Jurkat, Clone E6-1 (cell line): ENCODE results near the gene MAG.
A peak's percentile ranks its signal among the peaks of the same experiment; 100 is the strongest.

Experiments used
- DNase-seq: peaks from one replicate; pipeline ENCODE4 v3.0.0-alpha.2; 2011; ENCODE audit warnings: low read depth, low spot score
- H3K4me3 ChIP-seq: 2 replicates; pipeline ENCODE4 v1.5.1; 2011; ENCODE audit warnings: mild to moderate bottlenecking, low read length, control low read depth, moderate library complexity

MAG gene

GRCh38 chr19:35310331-35310730, 18.4 kb downstream of the MAG start:
- no peak overlapping the region for H3K4me3 ChIP-seq
- DNase-seq, result peak; percentile 65

GRCh38 chr19:35310811-35311465, 19.0 kb downstream of the MAG start:
- no peak overlapping the region for H3K4me3 ChIP-seq
- DNase-seq, result no peak

GRCh38 chr19:35311901-35312665, 20.1 kb downstream of the MAG start:
- no peak overlapping the region for H3K4me3 ChIP-seq
- DNase-seq, result no peak

GRCh38 chr19:35313587-35313986, 21.6 kb downstream of the MAG start:
- H3K4me3 ChIP-seq, result no peak overlapping the region
- no peak for DNase-seq

- no peak overlapping the region for H3K4me3 ChIP-seq
- no peak for DNase-seq
Measured at GRCh38 chr19:35314031-35314430, 22.1 kb downstream of the MAG start.

GRCh38 chr19:35314858-35315470, 23.0 kb downstream of the MAG start:
- H3K4me3 ChIP-seq, result no peak overlapping the region

GRCh38 chr19:35315883-35316282, 23.9 kb downstream of the MAG start:
- H3K4me3 ChIP-seq, result no peak overlapping the region
- DNase-seq, result no peak

More at GRCh38 chr19:35314858-35315470, 23.0 kb downstream of the MAG start:
- DNase-seq, result no peak

GRCh38 chr19:35316560-35316959, 24.6 kb downstream of the MAG start:
- DNase-seq, result no peak
- H3K4me3 ChIP-seq, result no peak overlapping the region

GRCh38 chr19:35317464-35318043, 25.6 kb downstream of the MAG start:
- DNase-seq, result no peak
- no peak overlapping the region for H3K4me3 ChIP-seq

- DNase-seq, result no peak
- H3K4me3 ChIP-seq, result no peak overlapping the region
Measured at GRCh38 chr19:35318679-35319448, 26.9 kb downstream of the MAG start.

- no peak overlapping the region for H3K4me3 ChIP-seq
- DNase-seq, result no peak
Measured at GRCh38 chr19:35320065-35320713, 28.2 kb downstream of the MAG start.

- no peak for DNase-seq
- no peak overlapping the region for H3K4me3 ChIP-seq
Measured at GRCh38 chr19:35321291-35321690, 29.3 kb downstream of the MAG start.

GRCh38 chr19:35322014-35322413, 30.1 kb downstream of the MAG start:
- no peak overlapping the region for H3K4me3 ChIP-seq
- no peak for DNase-seq

GRCh38 chr19:35327642-35328041, 35.7 kb downstream of the MAG start:
- H3K4me3 ChIP-seq, result no peak overlapping the region
- DNase-seq, result no peak

- H3K4me3 ChIP-seq, result no peak within 1 kb of the TSS
- DNase-seq, result no peak
Measured at GRCh38 chr19:35328851-35329285, 36.9 kb downstream of the MAG start, which contains the start of gene CD22. CD22 (plus strand) TSS chr19:35329187; CDS start chr19:35332041, 2,854 bp downstream.

- DNase-seq, result no peak
- no peak overlapping the region for H3K4me3 ChIP-seq
Measured at GRCh38 chr19:35329323-35329722, 37.4 kb downstream of the MAG start.

- no peak for DNase-seq
- no peak overlapping the region for H3K4me3 ChIP-seq
Measured at GRCh38 chr19:35330475-35330874, 38.5 kb downstream of the MAG start.

- DNase-seq, result no peak
- H3K4me3 ChIP-seq, result no peak overlapping the region
Measured at GRCh38 chr19:35331551-35332214, 39.7 kb downstream of the MAG start.
